ENCODE measurements around the gene RBM19. TPM values are rescaled to one million over a fixed set of nuclear protein-coding genes. Genes with fewer than 3 reads are reported as not detected.

RBM19 gene
- total and polyA plus RNA-seq, 2 donors (not counting 3 experiments of a cell fraction or from before 2014, with no cell fraction given) = 13.2 to 34.4 TPM

- Histone ChIP-seq H3K36me3 (ENCODE audit: control insufficient read depth in 2 of 2, extremely low read depth in 1 of 2, insufficient read depth in 2 of 2, low read length in 2 of 2) (no peaks in the 10 kb centered on the region), H3K27me3 (ENCODE audit: control insufficient read depth in 2 of 2, insufficient read depth in 2 of 2, low read length in 2 of 2) (peaks cover 0 to 2% of the 10 kb centered on the region in 2 experiments), H3K9me3 (replicated peaks; ENCODE audit: control insufficient read depth, insufficient read depth, low read length) (no peaks in the 10 kb centered on the region), H3K9ac (replicated peaks; ENCODE audit: extremely low read depth, insufficient read depth, low read length) (no peak overlapping the region), H3K9me1 (replicated peaks; ENCODE audit: control insufficient read depth, extremely low read depth, insufficient read depth, low read length) (no peaks in the 10 kb centered on the region), H3K79me2 (ENCODE audit: control insufficient read depth, insufficient read depth, low read length) (no peaks in the 10 kb centered on the region), H3K4me2 (ENCODE audit: insufficient read depth, low read length) (no peak overlapping the region), H3K4me1 (ENCODE audit: control insufficient read depth, extremely low read depth, insufficient read depth, low read length) (peaks cover 6% of the 10 kb centered on the region), H3K27ac (ENCODE audit: insufficient read depth, low read depth, low read length) (no peak overlapping the region), H4K20me1 (replicated peaks; ENCODE audit: control insufficient read depth, extremely low read depth, insufficient read depth, low read length) (no peaks in the 10 kb centered on the region), H3K4me3 (replicated peaks in 1 of 3; ENCODE audit: insufficient read depth in 1 of 3, low read depth in 1 of 3, low read length in 3 of 3) (no peak overlapping the region), H2AFZ (ENCODE audit: low read depth, low read length) (no peak overlapping the region)
- ChIA-PET POLR2A (no interaction called here), CTCF (no interaction called here)
- dilution Hi-C loops (cut with MboI; ENCODE audit: extremely low pct_ligation_motif_present, low sequenced_read_pairs) (no loop called here), intact Hi-C loops (cut with micrococcal nuclease) (no loop called here)
- TF ChIP-seq POLR2A (IDR thresholded peaks at IDR 0.05; ENCODE audit: low read depth, low read length) (no peak), MAX (IDR thresholded peaks at IDR 0.05; ENCODE audit: insufficient read depth, insufficient read length) (no peak)
- no peak for FAIRE-seq
- DNase-seq (ENCODE audit: low read depth, low spot score) = no peak
- BruUV-seq (replicated peaks) = no TSS peak
Measured at GRCh38 chr12:113971392-113971791, 5.3 kb upstream of the RBM19 start.

GRCh38 chr12:113970211-113970610, 4.1 kb upstream of the RBM19 start:
- no peaks in the 10 kb centered on the region for H4K20me1 ChIP-seq (replicated peaks; ENCODE audit: control insufficient read depth, extremely low read depth, insufficient read depth, low read length)
- dilution Hi-C loops (cut with MboI; ENCODE audit: extremely low pct_ligation_motif_present, low sequenced_read_pairs) = no loop called here
- peaks cover 7% of the 10 kb centered on the region for H3K79me2 ChIP-seq (ENCODE audit: control insufficient read depth, insufficient read depth, low read length)
- H3K27ac ChIP-seq (ENCODE audit: insufficient read depth, low read depth, low read length) = no peak overlapping the region
- no peaks in the 10 kb centered on the region for H3K9me1 ChIP-seq (replicated peaks; ENCODE audit: control insufficient read depth, extremely low read depth, insufficient read depth, low read length)
- no peak overlapping the region for H3K4me2 ChIP-seq (ENCODE audit: insufficient read depth, low read length)
- peaks cover 11% of the 10 kb centered on the region for H3K4me1 ChIP-seq (ENCODE audit: control insufficient read depth, extremely low read depth, insufficient read depth, low read length)
- no TSS peak for BruUV-seq (replicated peaks)
- no peak for DNase-seq (ENCODE audit: low read depth, low spot score)
- no peak for TF ChIP-seq JUN (IDR thresholded peaks at IDR 0.05; ENCODE audit: borderline replicate concordance, insufficient read depth, insufficient read length, low read depth)
- TF ChIP-seq CTCF (IDR thresholded peaks at IDR 0.05; ENCODE audit: extremely low read depth in 1 of 2, insufficient read depth in 1 of 2, low read depth in 1 of 2, low read length in 2 of 2) = no peak
- TF ChIP-seq POLR2A (IDR thresholded peaks at IDR 0.05; ENCODE audit: low read depth, low read length) = no peak
- TF ChIP-seq MAX (IDR thresholded peaks at IDR 0.05; ENCODE audit: insufficient read depth, insufficient read length) = no peak
- no peak for TF ChIP-seq EZH2 (IDR thresholded peaks at IDR 0.05; ENCODE audit: borderline replicate concordance, low read depth, low read length, severe bottlenecking)
- TF ChIP-seq GATA2 (IDR thresholded peaks at IDR 0.05; ENCODE audit: insufficient read depth, insufficient read length, low read depth, low read length) = no peak
- no peak for TF ChIP-seq FOS (IDR thresholded peaks at IDR 0.05; ENCODE audit: borderline replicate concordance, insufficient read depth, low read length)
- no peak for TF ChIP-seq POLR2AphosphoS5 (IDR thresholded peaks at IDR 0.05; ENCODE audit: insufficient read depth, low read depth, low read length)
- no peak for TF ChIP-seq MYC (IDR thresholded peaks at IDR 0.05; ENCODE audit: low read depth, low read length)
- no peak for FAIRE-seq
- no peaks in the 10 kb centered on the region for H3K9me3 ChIP-seq (replicated peaks; ENCODE audit: control insufficient read depth, insufficient read depth, low read length)
- POLR2A ChIA-PET = no interaction called here
- H3K27me3 ChIP-seq (ENCODE audit: control insufficient read depth in 2 of 2, insufficient read depth in 2 of 2, low read length in 2 of 2) = peaks cover 0 to 2% of the 10 kb centered on the region in 2 experiments
- no peaks in the 10 kb centered on the region for H3K36me3 ChIP-seq (ENCODE audit: control insufficient read depth in 2 of 2, extremely low read depth in 1 of 2, insufficient read depth in 2 of 2, low read length in 2 of 2)
- no peak overlapping the region for H3K4me3 ChIP-seq (replicated peaks in 1 of 3; ENCODE audit: insufficient read depth in 1 of 3, low read depth in 1 of 3, low read length in 3 of 3)
- CTCF ChIA-PET = interaction anchor here (1.1 kb wide), 2 partner anchors 10 to 1948 kb away, joined by 3 to 5 read pairs; no protein-coding TSS in a partner anchor
- H2AFZ ChIP-seq (ENCODE audit: low read depth, low read length) = no peak overlapping the region
- intact Hi-C loops (cut with micrococcal nuclease) = no loop called here
- no peak overlapping the region for H3K9ac ChIP-seq (replicated peaks; ENCODE audit: extremely low read depth, insufficient read depth, low read length)

Measured in endothelial cell of umbilical vein (primary cell).